GM21576 (cell line): Measurements from ENCODE around the gene BDH2.

Experiments
- ATAC-seq: cut with Tn5 transposase; IDR thresholded peaks from one replicate; pipeline ENCODE4 v1.9.1; 2021; ENCODE audit warnings: mild to moderate bottlenecking, moderate library complexity; ENCODE audit not compliant: unreplicated experiment

The BDH2 gene

DNA sequence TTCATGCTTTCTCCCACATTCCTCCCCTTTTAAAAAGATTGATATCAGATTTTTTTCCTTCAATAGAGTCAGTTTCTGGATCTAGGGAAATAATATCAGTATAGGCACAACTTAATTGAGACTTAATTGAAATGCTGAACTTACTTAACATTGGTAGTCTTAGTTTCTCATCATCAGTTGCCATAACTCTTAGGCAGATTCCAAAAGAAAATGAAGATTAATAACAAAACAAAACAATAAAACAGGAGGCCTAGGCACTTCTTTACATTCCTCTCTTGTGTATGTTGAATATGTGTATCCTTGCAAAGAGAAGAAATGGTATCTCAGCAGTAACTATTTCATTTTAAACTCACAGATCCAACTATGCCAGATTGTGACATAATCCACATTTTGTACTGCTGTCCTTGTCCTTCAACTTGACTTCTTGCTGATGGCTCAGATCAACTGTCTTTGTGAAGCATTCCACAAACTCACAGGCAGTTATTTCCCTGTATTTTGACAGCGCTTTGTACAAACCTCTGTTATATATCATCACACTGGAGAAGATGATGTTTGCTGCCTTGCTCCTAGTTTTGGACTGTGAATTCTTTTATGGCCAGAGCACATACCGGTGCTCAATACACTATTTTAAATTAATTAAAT, 14.0 kb downstream of the BDH2 start:
- no peak for ATAC-seq

DNA sequence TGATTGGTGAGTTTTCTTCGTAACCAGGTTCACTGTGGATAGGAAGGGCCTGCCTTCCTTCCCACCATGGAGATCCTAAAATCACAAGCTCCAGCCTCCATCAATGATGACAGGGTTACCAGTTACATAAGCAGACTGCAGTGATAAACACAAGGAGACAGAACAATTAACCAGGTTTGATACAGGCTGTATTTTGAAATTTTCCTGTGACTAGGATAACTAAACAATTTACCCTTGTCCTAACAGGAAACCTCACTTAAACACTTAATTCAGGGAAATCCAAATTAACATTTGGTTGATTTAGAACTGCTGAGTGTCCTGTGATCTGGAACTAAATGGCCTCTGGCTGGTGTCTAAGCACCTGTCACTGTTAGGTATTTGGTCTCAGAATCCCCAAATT, 20.0 kb downstream of the BDH2 start:
- ATAC-seq, result no peak

DNA sequence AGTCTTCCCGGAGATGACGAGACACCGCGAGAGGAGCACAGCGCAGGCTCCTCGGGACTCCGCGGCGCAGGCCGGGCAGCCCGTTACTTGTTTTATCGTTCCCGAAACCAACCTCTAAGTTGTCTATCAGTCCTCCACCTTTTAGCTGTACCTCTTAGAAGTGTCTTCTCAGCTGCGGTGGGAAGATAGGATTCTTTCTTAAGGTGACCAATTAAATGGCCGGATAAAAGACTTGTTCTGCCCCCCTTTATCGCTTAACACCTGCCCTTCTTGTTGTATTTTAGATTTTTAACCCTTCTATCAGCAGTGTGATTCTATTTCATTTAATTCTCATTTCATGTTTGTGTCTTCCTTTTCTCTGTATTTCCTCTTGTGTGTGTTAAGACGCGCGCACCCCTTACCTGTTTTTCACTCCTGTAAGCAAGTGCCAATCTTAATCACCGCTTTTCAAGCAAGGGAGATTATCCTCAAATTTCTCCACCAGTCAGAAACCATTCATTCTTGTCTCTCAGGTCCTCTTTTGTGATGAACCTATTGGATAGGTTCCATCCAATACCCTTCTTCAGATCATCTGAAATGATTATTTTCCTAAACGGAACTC, 22.8 kb downstream of the BDH2 start, which contains the start of gene SLC9B2:
SLC9B2 (minus strand) TSS at position 15 of the 601 bp plus-strand sequence. CDS start 9,211 bp downstream, outside the sequence.
- ATAC-seq, result peak; percentile 42

DNA sequence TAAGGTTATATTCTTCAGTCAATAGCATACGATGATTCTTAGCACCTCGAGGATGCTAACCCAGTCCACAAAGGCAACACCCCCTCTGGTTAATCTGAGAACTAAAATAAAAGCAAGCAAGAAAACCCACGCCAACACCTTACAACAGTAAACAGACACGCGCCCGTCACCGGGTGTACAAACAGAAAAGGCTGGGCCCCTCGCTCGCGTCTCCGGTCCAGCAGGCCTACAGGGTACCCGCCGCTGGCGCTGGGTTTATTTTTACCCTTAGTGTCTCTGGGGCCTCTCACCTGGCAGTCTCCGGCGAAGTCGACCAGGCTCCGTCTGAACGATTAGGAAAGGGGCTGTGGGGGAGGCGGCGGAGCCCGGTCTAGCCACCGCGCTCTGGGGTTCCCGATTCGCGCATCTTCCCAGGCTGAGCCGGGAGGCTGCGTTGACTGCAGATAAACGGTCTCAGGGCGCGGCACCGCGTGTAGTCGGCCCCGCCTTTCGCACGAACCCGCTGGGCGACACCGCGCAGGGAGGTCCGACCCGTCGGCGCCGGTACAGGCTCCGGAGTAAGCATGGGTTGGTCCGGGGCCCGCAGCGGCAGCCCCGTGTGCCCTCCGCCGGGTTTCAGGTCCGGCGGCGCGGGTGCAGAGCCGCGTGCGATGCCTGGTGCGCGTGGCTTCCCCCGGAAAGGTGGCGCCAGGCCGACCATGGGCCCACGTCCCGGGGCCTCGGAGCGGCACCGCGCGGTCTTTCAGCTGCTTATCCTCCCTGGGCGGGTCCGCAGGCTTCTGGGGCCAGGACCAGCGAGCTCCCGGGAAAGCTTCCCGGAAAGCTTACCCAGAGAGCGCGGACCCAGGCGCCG, 23.5 kb downstream of the BDH2 start:
- ATAC-seq, result peak; percentile 48

DNA sequence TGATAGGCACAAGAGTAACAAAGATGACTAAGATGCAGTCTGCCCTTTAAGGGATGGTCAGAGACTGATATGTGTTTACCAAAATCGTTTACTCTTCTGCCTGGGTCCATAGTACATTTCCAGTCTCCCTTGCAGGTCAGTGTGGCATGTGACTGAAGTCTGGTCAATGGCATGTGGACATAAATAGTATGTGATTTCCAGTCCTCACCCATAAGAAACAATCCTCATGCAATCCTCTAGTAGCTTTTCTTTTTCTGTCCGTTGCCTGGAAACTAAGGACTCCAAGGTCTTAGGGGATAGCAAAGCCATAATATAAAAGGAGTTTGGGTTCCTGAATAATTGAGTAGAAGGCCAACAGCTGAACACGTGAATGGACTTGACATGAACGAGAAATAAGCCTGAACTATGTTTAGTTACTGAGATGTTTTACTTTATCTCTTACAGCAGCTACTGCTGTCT, 24.2 kb downstream of the BDH2 start:
- peak; percentile 3 for ATAC-seq

DNA sequence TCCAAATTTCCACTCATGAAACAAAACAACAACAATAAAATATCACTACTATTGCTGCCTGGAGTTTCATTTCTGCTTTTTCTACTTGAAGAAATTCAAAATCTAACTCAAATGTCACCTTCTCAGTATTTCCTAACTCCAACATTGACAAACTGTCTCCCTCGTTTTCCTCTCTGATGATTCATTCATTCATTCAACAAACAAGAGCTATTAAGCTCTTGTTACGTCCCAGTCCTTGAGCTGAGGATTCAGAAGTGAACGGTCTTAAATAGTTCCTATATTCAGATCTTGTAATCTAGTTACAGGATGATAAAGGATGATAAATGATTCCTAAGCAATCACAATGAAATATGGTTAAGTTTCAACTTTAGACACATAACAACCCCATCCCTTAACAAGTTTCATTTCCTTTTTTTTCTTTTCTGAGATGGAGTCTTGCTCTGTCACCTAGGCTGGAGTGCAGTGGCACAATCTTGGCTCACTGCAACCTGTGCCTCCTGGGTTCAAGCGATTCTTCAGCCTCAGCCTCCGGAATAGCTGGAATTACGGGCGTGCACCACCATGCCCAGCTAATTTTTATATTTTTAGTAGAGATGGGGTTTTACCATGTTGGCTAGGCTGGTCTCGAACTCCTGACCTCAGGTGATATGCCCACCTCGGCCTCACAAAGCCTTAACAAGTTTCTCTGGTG, 24.7 kb downstream of the BDH2 start:
- peak; percentile 37 for ATAC-seq

DNA sequence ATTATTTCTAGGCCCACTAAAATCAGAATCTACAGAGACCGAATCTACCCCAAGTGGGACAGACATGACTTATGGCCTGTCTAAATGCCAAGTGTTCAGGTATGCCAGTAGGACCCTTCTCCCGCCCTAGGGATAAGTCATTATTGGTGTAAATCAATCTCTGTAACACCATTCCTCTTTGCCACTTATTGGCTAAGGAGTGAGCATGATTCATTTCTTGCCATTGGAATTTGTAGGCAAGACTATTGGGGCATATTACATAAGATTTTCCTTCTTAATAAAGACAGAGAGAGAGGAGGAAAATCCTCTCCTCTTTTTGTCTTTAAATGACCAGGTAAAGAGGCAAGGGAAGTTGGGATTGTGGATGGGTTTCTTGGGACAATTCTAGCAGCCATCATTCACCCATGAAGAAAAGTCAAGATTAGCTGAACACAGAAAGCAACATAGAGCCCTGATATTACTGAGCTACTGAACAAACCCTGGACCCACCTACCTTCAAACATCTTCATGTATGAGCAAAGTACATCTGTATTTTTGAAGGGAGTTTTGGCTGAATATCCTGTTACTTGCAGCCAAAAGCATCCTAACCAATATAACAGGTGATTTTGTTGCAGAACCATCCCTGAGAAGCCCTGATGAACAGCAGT, 25.7 kb downstream of the BDH2 start:
- ATAC-seq, result no peak

DNA sequence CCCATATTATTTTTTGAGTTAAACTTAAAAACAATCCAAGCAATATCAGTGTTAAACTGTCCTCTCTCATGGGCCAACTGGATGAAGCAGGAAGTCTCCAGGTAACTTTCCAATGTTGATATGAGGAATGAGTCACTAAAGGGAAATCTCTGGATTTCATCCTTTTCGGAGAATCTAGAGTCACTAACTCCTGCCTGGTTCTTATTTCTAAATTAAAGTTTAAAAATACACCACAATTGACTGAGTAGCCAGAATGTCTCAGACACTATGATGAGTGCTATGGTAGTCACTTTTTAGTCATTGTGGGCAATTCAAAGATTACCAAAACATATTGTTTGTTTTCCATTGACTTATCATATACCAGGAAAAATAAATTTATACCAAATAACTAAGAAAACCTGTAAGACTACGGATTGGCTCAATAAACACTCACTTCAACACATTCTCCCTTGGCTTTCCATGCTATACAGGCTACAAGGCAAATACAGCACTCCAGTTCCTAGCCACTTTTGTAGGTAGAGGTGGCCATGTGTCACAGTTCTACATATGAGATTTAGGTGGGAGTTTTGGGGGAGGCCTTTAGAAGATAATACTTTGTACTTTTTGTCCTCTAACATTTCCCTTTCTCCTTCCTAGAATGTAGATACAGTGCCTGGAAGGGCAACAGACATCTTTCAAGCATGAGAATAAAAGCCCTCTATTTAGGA, 31.6 kb downstream of the BDH2 start:
- no peak for ATAC-seq

DNA sequence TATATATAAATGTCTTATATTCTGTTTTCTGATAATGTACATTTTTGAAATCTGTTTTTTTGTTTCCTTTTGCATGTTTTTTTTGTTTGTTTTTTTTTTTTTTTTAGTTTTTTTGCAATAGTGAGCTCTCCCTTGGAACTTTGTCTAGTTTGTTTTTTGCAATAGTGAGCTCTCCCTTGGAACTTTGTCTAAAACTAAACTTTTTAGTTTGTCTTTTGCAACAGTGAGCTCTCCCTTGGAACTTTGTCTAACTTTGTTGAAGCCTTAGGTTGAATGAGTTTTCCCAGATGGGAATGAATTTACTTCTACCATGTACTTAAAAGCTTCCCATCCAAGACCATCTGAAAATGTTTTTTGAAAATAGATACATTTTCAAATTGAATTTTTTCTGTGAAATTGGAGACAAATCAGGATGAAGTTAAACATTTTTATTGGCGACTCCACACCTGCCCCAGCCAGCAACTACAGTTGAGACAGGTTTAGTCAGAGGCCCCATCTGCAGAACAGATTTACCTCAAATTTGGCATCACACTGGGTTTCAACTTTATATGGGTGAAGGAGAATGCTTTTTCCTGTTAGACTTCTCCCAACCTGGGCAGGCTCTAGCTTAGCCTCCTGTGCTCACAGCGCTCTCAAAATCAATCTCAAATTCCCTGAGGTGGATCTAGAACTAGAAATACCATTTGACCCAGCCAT, 39.0 kb downstream of the BDH2 start:
- ATAC-seq, result no peak

DNA sequence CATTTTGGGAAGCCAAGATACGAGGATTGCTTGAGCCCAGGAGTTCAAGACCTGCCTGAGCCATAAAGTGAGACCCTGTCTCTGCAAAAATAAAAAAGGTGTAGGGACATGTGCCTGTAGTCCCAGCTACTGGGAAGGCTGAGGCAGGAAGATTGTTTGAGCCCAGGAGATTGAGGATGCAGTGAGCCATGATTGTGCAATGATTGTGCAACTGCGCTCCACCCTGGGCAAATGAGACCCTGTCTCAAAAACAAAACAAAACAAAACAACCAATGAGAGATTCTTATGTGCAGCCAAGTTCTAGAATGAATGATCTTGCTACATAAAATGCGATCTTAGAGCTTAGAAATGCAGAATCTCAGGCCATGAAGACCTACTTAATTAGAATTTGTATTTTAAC, 45.6 kb downstream of the BDH2 start:
- ATAC-seq, result no peak

DNA sequence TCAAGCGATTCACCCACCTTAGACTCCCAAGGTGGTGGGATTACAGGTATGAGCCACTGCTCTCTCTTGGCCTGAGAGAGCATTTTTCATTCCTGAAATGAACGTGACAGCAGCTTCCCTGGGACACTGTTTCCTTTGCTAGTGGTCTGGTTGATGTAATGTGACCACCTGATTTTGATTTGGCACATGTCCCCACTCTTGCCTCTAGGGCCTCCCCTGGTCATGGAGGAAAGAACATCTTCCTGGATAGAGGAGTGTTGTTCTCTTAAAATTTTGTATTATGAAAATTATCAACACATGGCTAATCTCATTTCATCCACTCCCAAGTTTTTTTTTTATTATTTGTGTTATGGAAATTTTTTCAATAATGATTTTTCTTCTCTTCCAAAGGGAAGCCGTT, 46.9 kb downstream of the BDH2 start:
- ATAC-seq, result no peak

DNA sequence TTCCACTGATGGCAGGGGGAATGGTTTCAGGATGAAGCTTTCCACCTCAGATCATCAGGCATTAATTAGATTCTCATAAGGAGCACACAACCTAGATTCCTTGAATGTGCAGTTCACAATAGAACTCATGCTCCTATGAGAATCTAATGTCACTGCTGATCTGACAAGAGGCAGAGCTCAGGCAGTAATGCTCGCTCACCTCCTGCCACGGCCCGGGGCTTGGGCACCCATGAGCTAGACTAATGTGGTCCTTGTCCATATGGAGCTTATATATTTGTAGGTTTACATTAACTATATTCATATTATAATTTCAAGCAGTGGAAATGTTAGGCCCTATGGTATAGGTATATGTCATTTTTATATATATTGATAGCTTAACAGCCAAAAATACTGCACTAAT, 47.5 kb downstream of the BDH2 start:
- ATAC-seq, result no peak

DNA sequence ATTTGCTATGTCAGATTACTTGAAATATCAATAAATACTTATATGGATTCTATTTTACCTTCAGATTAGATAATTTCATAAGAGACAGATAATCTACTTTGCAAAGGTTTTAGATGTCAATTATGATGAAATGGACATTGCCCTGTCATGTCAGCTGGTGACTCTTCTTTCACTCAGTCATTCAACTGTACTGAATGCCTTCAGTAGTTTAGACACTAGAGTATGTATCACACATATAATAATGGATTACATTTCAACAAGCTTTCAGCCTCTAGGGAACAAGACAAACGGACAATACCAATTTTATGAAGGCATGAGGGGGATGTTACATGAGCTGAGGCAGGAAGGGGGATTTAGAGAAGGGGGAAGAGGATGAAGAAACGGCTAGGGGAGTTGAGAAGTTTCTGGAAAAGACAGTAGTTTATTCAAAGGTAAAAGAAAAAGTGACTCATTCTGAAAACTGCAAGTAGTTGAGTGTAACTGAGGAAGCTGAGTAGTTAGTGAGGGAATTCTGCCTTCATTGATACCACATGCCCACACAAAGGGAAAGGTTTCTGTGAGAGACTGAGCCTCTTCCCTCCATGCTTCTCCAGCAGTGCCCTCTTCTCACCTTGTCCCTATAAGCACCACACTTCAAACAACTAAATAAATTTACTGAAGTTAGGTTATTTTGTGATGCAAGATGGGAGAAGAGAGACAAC, 48.7 kb downstream of the BDH2 start:
- no peak for ATAC-seq

DNA sequence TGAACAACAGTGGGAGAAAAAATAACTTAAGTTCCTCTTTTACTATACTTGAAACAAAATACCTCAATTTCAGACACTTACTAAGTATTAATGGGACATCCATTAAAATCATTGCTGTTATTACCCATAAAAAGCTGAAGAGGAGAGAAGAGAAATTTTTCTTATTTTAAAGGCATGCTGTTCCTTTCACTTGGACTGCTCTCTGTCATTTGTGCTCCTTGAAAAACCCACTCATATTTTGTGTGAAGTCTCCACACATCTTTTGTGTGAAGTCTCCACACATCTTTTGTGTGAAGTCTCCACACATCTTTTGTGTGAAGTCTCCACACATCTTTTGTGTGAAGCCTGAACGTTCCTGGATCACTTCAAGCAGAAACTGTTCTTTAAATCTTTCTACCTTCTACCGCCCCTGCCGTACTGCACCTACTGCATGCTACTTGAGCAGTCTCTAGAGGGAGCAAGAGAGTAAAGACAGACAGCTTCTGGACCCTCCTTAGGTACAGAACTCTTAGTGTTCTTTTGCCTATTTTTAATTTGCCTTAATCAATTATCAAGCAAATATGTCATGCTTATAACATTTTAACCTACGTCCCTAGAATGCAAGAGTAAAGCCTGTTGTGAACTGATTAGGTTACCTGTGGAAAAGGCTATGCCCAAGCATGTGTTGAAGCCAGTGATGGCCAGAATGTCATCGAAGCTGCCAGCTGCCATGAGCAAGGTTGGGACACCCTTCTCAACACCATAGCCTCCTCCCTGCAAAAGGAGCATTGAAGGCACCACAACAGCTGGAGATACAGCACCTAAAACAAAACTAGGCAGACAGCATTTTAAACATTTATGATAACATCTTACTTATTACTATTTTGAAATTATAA, 53.0 kb downstream of the BDH2 start:
- peak; percentile 94 for ATAC-seq

DNA sequence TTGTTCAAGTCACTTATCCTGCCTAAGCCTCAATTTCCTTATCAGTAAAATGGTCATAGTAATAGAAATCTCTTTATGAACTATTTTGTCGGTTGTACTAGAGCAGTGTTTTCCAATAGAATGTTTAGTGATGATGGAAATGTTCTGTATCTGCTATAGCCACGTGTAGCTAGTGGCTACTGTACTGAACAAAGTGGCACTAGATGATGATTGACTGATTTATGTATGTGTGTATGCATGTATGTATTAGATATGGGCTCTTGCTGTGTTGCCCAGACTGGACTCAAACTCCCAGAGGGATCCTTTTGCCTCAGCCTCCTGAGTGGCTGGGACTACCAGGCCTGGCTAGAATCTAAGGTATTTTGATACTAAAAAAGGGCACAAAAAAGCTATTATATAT, 55.5 kb downstream of the BDH2 start:
- ATAC-seq, result no peak

DNA sequence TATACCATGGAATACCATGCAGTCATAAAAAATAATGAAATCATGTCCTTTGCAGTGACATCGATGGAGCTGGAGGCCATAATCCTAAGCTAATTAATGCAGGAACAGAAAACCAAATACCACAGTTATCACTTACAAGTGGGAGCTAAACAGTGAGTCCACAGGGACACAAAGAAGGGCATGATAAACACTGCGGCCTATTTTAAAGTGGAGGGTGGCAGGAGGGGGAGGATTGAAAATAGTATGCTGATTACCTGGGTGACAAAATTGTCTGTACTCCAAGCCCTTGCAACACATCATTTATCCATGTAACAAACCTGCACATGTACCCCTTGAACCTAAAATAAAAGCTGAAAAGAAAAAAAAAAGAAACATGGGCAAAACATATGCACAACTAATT, 63.5 kb downstream of the BDH2 start:
- ATAC-seq, result no peak

DNA sequence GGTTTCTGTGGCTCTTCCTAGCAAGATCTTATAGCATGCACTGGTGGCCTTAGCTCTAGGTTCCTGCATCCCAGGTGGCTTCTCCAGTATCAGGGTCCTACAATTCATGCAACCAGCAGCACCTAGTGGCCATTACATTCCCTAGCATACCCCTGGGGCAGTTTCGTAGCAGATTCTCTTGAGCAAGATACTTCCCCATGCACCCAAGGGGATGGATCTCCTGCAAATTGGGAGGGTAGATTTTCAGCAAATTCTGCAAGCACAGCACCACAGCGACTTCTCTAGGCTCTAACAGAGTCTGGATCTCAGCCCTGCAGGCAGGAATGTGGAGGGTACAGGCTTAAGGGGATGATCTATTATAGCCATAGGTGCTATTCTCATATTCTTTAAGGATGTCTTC, 67.1 kb downstream of the BDH2 start:
- peak; percentile 86 for ATAC-seq

DNA sequence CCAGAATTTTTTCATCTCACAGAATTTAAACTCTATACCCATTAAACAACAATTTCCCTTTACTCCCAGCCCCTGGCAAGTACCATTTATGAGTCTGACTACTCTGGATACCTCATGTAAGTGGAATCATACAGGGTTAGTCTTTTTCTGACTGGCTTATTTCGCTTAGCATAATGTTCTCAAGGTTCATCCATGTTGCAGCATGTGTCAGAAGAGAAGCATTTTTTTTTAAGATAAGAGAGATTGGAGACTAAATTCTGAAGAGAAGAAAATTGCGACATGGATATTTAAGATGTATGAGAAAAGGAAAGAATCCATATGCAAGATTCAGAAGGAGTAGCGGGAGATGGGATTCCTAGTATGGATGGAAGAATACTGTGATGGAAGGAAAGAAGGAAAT, 68.8 kb downstream of the BDH2 start:
- no peak for ATAC-seq
